Neural crest cell (in vitro differentiated cells): Measurements from ENCODE around the gene SLC25A13. TPM values are rescaled to one million over a fixed set of nuclear protein-coding genes. Genes with fewer than 3 reads are reported as not detected.

Experiments
- DNase-seq: peaks from one replicate; pipeline ENCODE4 v3.0.0; 2021; ENCODE audit warnings: low read depth, mixed read lengths, low spot score
- H3K27ac Mint-ChIP-seq: one replicate; pipeline ENCODE4 v1.8.0; 2021; ENCODE audit warnings: mild to moderate bottlenecking, mixed read lengths; ENCODE audit not compliant: unreplicated experiment
- H3K27me3 Mint-ChIP-seq: 2 replicates; pipeline ENCODE4 v1.8.0; 2021; ENCODE audit warnings: low read depth, mild to moderate bottlenecking, mixed read lengths
- H3K36me3 Mint-ChIP-seq: 2 replicates; pipeline ENCODE4 v1.8.0; 2021; ENCODE audit warnings: low read depth, mild to moderate bottlenecking, mixed read lengths
- H3K4me1 Mint-ChIP-seq: 2 replicates; pipeline ENCODE4 v1.8.0; 2021; ENCODE audit warnings: mixed read lengths
- H3K4me3 Mint-ChIP-seq: one replicate; pipeline ENCODE4 v1.8.0; 2021; ENCODE audit warnings: mild to moderate bottlenecking, mixed read lengths
- H3K9me3 Mint-ChIP-seq: 2 replicates; pipeline ENCODE4 v1.8.0; 2021; ENCODE audit warnings: mixed read lengths
- microRNA-seq: library from miRNA; unstranded; fragments of <30 nt; microRNA quantifications from one replicate; pipeline ENCODE4, GENCODE V29; 2020
- total RNA-seq: library from RNA; stranded (reverse); gene quantifications from 2 replicates; pipeline ENCODE4 v1.2.1, GENCODE V29; 2021
- TF ChIP-seq, protein P1 (sequence below): fragments of 200-600 bp; sonication (generic); conservative IDR thresholded peaks from 2 replicates; pipeline ENCODE4 v1.5.0; 2021; ENCODE audit warnings: antibody characterized with exemption, mild to moderate bottlenecking

The SLC25A13 gene
- total RNA-seq, 1 donor from 2014 or later: 68.3 TPM

DNA sequence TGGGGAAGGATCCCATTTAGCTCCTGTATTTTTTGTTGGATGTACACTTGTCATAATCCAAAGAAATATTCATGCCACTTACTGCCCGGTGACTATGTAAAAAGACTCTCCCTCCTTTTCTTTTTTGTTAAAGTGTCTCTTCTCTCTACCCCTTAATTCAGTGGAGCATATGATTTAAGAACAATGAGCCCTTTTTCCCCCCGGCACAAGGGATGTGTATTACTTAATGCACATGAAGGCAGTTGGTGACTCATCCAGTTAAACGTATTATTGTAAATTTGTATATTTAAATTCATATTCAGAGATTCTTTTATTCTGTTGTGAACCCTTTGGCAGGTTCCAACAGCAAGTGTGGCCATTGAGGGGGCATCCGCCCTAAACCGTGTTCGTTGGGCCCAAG is 241.9 kb downstream of the SLC25A13 start:
- TF ChIP-seq, protein P1, sequence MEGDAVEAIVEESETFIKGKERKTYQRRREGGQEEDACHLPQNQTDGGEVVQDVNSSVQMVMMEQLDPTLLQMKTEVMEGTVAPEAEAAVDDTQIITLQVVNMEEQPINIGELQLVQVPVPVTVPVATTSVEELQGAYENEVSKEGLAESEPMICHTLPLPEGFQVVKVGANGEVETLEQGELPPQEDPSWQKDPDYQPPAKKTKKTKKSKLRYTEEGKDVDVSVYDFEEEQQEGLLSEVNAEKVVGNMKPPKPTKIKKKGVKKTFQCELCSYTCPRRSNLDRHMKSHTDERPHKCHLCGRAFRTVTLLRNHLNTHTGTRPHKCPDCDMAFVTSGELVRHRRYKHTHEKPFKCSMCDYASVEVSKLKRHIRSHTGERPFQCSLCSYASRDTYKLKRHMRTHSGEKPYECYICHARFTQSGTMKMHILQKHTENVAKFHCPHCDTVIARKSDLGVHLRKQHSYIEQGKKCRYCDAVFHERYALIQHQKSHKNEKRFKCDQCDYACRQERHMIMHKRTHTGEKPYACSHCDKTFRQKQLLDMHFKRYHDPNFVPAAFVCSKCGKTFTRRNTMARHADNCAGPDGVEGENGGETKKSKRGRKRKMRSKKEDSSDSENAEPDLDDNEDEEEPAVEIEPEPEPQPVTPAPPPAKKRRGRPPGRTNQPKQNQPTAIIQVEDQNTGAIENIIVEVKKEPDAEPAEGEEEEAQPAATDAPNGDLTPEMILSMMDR: no peak
- H3K27me3 Mint-ChIP-seq: peaks cover 40% of the 10 kb centered on the region
- H3K27ac Mint-ChIP-seq: no peak overlapping the region
- H3K36me3 Mint-ChIP-seq: no peaks in the 10 kb centered on the region
- DNase-seq: no peak
- peaks cover 7% of the 10 kb centered on the region for H3K4me1 Mint-ChIP-seq
- no peaks in the 10 kb centered on the region for H3K9me3 Mint-ChIP-seq
- H3K4me3 Mint-ChIP-seq: no peak overlapping the region

GRCh38 chr7:96076350-96076707 is 245.6 kb downstream of the SLC25A13 start:
- DNase-seq: peak; percentile 1
- H3K4me1 Mint-ChIP-seq: peaks cover 7% of the 10 kb centered on the region
- no peaks in the 10 kb centered on the region for H3K36me3 Mint-ChIP-seq
- no peak overlapping the region for H3K27ac Mint-ChIP-seq
- no peaks in the 10 kb centered on the region for H3K9me3 Mint-ChIP-seq
- H3K4me3 Mint-ChIP-seq: peak overlapping the region; percentile 96
- TF ChIP-seq, protein P1: no peak
- peaks cover 51% of the 10 kb centered on the region for H3K27me3 Mint-ChIP-seq

DNA sequence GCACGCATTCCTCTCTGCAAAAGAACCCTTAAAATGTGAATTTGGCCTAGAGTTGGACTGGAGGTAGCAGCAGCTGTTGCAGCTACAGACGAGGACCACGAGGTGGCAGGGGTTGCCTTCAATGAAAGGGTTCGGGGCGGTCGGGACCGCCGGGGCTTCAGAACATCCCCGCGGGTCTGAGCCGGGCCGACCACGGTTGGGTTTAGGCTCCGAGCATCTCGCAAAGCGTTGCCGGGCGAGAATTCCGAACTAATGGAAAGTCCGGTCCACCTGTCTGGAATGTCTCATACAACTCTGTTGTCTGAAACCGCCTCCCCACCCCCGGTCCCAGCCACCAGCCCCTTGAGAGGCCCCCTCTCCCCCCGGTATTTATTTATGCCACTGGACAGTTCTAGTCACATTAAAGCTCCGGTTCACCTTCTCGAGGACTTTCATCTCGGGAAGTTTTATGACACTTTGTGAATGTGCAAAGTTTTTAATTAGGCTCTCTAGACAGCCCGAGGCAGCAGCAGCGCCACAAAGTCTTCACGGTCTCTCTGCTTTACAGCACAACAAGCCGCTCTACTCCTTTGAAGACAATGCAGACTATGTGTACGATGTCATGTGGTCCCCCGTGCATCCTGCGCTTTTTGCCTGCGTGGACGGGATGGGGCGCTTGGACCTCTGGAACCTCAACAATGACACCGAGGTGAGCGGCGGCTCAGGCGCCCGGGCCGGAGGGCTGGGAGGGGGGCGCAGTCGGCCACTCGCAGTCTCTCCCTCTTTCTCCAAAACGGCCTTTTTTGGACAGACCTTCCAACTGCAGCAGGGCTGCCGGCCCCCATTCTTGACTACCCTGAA is 246.2 kb downstream of the SLC25A13 start:
- peaks cover 7% of the 10 kb centered on the region for H3K4me1 Mint-ChIP-seq
- no peaks in the 10 kb centered on the region for H3K36me3 Mint-ChIP-seq
- peak; percentile 47 for DNase-seq
- peaks cover 52% of the 10 kb centered on the region for H3K27me3 Mint-ChIP-seq
- TF ChIP-seq, protein P1: peak; percentile 94
- no peaks in the 10 kb centered on the region for H3K9me3 Mint-ChIP-seq
- H3K27ac Mint-ChIP-seq: no peak overlapping the region
- H3K4me3 Mint-ChIP-seq: peak overlapping the region; percentile 96

DNA sequence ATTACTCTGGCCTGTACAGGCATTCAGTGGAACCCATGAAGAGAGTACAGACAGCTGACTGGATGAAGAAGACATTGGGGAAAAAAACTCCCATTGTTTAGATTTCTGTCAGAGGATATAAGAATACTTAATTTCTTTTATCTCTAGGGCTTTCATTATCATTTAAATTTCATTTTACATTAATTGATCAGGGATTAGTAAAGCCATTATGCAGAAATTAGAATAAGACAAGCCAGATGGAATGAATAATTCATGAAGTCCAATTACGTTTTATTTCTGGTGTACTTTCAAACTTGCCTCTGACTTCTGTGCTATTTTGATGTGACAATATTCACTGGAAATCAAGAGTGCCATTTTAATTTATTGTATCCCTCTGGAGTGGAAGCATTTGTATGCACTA is 247.0 kb downstream of the SLC25A13 start:
- peaks cover 56% of the 10 kb centered on the region for H3K27me3 Mint-ChIP-seq
- H3K4me3 Mint-ChIP-seq: peak overlapping the region; percentile 96
- H3K9me3 Mint-ChIP-seq: no peaks in the 10 kb centered on the region
- TF ChIP-seq, protein P1: no peak
- DNase-seq: no peak
- H3K36me3 Mint-ChIP-seq: no peaks in the 10 kb centered on the region
- no peak overlapping the region for H3K27ac Mint-ChIP-seq
- H3K4me1 Mint-ChIP-seq: peaks cover 7% of the 10 kb centered on the region

Small RNA genes within 50 kb of the gene (microRNA-seq; reads per million reads assigned to microRNA genes)
- gene MIR591: not detected
